ENCODE measurements around the gene DUOXA1. TPM values are rescaled to one million over a fixed set of nuclear protein-coding genes. Genes with fewer than 3 reads are reported as not detected.

DUOXA1 gene
- total RNA-seq, 3 donors from 2014 or later: 0.80 to 3.3 (median 1.0) TPM

DNA sequence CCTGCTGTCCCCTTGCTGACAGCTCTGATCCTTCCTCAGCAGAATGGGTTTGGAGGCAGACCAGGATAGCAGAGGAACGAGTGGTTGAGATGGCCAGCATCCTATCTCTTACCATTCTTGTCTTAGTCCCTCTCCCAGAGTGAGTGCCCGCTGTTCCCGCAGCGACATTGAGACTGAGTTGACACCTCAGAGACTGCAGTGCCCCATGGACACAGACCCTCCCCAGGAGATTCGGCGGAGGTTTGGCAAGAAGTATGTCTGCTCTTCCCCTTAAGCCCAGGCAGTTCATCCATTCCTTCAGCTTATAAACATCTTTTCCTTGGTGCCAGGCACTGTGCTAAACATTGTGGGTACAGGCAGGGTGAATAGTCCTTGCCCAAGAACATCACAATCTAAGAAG is 21.3 kb upstream of the DUOXA1 start:
- H3K36me3 ChIP-seq: no peaks in the 10 kb centered on the region
- no peak for DNase-seq (ENCODE audit: low spot score in 2 of 2)
- intact Hi-C loops (cut with DNase I; ENCODE audit: low total_unique reads): no loop called here
- no peaks in the 10 kb centered on the region for H3K4me1 ChIP-seq
- TF ChIP-seq POLR2A (IDR thresholded peaks at IDR 0.05) (no peak), POLR2AphosphoS5 (IDR thresholded peaks at IDR 0.05) (no peak), CTCF (IDR thresholded peaks at IDR 0.05) (no peak)
- H3K27me3 ChIP-seq: no peaks in the 10 kb centered on the region
- H3K27ac ChIP-seq: no peak overlapping the region
- H3K4me3 ChIP-seq: no peak overlapping the region
- H3K9me3 ChIP-seq: no peaks in the 10 kb centered on the region

DNA sequence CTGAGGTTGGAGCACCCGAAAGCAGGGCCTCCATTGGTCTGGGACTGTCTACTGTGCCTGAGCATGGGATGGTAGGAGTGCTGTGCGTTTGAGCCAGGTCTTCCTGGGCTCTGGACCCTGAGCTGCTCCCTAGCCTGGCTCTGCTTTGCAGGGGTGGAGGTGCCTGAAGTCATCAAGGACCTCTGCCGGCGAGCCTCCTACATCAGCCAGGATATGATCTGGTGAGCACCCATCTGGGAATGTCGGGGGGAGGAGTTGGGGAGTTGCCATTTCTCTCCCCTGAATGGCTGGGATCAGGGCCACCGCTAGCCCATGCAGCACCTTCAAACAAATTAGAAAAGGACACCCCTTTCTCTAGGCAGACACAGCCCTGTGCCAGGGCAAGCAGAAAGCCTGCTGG is 20.8 kb upstream of the DUOXA1 start:
- intact Hi-C loops (cut with DNase I; ENCODE audit: low total_unique reads): no loop called here
- TF ChIP-seq POLR2AphosphoS5 (IDR thresholded peaks at IDR 0.05) (no peak), CTCF (IDR thresholded peaks at IDR 0.05) (no peak), POLR2A (IDR thresholded peaks at IDR 0.05) (no peak)
- no peaks in the 10 kb centered on the region for H3K4me1 ChIP-seq
- no peak overlapping the region for H3K27ac ChIP-seq
- H3K36me3 ChIP-seq: no peaks in the 10 kb centered on the region
- no peaks in the 10 kb centered on the region for H3K27me3 ChIP-seq
- DNase-seq (ENCODE audit: low spot score in 2 of 2): no peak
- no peak overlapping the region for H3K4me3 ChIP-seq
- no peaks in the 10 kb centered on the region for H3K9me3 ChIP-seq

DNA sequence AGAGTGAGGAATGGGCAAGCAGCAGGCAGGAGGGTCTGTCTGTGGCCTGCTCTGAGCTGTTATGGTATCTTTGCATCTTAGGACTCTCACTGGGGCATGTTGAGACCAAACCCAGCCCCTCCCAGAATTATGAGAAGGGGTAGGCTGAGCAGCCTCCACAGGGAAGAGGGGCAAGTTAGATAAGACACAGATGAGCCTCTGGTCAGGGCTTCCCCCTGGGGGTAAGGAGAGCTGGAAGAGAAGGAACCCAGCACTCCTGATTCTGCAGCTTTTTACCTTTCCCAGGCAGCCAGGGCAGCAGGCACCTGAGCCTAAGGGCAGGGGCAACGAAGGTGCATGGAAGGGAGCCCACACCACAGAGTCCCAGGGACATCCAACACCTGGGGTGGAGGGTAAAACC is 19.4 kb upstream of the DUOXA1 start:
- no peaks in the 10 kb centered on the region for H3K4me1 ChIP-seq
- H3K27ac ChIP-seq: no peak overlapping the region
- no peaks in the 10 kb centered on the region for H3K36me3 ChIP-seq
- no peak for DNase-seq (ENCODE audit: low spot score in 2 of 2)
- no peaks in the 10 kb centered on the region for H3K27me3 ChIP-seq
- intact Hi-C loops (cut with DNase I; ENCODE audit: low total_unique reads): no loop called here
- no peaks in the 10 kb centered on the region for H3K9me3 ChIP-seq
- no peak overlapping the region for H3K4me3 ChIP-seq
- TF ChIP-seq POLR2A (IDR thresholded peaks at IDR 0.05) (no peak), POLR2AphosphoS5 (IDR thresholded peaks at IDR 0.05) (no peak), CTCF (IDR thresholded peaks at IDR 0.05) (no peak)

- intact Hi-C loops (cut with DNase I; ENCODE audit: low total_unique reads): no loop called here
- DNase-seq (ENCODE audit: low spot score in 2 of 2): no peak
- H3K4me3 ChIP-seq: no peak overlapping the region
- H3K36me3 ChIP-seq: no peaks in the 10 kb centered on the region
- no peaks in the 10 kb centered on the region for H3K4me1 ChIP-seq
- no peak overlapping the region for H3K27ac ChIP-seq
- H3K27me3 ChIP-seq: no peaks in the 10 kb centered on the region
- H3K9me3 ChIP-seq: no peaks in the 10 kb centered on the region
- TF ChIP-seq POLR2A (IDR thresholded peaks at IDR 0.05) (no peak), CTCF (IDR thresholded peaks at IDR 0.05) (no peak), POLR2AphosphoS5 (IDR thresholded peaks at IDR 0.05) (no peak)
Measured at GRCh38 chr15:45148076-45149059, 18.7 kb upstream of the DUOXA1 start.

GRCh38 chr15:45147606-45148005 is 17.9 kb upstream of the DUOXA1 start:
- H3K27ac ChIP-seq: no peak overlapping the region

More at GRCh38 chr15:45147606-45148005, 17.9 kb upstream of the DUOXA1 start:
- no peak for TF ChIP-seq CTCF (IDR thresholded peaks at IDR 0.05)
- TF ChIP-seq POLR2A (IDR thresholded peaks at IDR 0.05): no peak
- TF ChIP-seq POLR2AphosphoS5 (IDR thresholded peaks at IDR 0.05): no peak
- H3K4me1 ChIP-seq: no peaks in the 10 kb centered on the region
- no peaks in the 10 kb centered on the region for H3K36me3 ChIP-seq
- no peak for DNase-seq (ENCODE audit: low spot score in 2 of 2)
- H3K4me3 ChIP-seq: no peak overlapping the region
- no peaks in the 10 kb centered on the region for H3K27me3 ChIP-seq
- intact Hi-C loops (cut with DNase I; ENCODE audit: low total_unique reads): no loop called here
- H3K9me3 ChIP-seq: no peaks in the 10 kb centered on the region

All from breast epithelium (tissue), 4 donors.